ENCODE measurements around the gene GRM2. TPM values are rescaled to one million over a fixed set of nuclear protein-coding genes. Genes with fewer than 3 reads are reported as not detected.

Gene GRM2
- total RNA-seq, 2 experiments from 2014 or later = 0.37 to 0.46 TPM

DNA sequence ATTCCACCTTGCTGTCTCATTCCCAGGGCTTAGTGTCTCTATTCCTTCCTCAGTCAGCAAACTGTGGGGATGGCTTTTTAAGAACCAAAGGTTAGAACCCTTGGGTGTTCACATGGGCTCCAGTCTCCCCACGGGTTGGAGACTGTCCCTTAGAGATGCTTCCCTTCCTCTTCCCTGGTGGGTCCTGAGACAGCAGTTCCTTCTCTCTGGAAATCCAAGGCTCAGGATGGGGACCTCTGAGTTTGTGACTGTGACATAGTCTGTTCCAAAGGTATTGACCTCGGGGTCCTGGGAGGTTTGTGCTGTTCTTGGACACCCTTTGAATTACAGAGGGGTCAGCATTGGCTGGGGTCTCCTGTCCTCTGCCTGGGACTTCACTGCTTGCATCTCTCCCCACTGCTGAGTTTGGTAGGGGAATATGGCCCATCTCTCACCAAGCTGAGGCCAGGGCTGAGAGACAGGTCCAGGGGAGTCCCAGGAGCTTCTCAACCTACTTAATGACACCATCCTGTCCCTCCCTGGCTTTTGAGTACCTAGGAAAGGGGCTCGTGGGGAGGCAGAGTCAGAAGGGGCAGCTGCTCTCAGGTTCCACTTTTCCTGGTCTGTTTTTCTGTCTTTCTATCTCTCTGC lies 1.5 kb downstream of the GRM2 start:
- Mint-ChIP-seq H3K27me3 (peaks cover 5% of the 10 kb centered on the region), H3K9me3 (peaks cover 2% of the 10 kb centered on the region), H3K36me3 (peaks cover 4% of the 10 kb centered on the region), H3K4me1 (peaks cover 19% of the 10 kb centered on the region), H3K4me3 (no peak overlapping the region), H3K27ac (no peak overlapping the region)
- no peak for DNase-seq

DNA sequence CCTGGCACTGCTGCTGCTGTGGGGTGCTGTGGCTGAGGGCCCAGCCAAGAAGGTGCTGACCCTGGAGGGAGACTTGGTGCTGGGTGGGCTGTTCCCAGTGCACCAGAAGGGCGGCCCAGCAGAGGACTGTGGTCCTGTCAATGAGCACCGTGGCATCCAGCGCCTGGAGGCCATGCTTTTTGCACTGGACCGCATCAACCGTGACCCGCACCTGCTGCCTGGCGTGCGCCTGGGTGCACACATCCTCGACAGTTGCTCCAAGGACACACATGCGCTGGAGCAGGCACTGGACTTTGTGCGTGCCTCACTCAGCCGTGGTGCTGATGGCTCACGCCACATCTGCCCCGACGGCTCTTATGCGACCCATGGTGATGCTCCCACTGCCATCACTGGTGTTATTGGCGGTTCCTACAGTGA lies 2.1 kb downstream of the GRM2 start:
- Mint-ChIP-seq H3K27me3 (peaks cover 5% of the 10 kb centered on the region), H3K4me3 (no peak overlapping the region), H3K36me3 (peaks cover 4% of the 10 kb centered on the region), H3K9me3 (peaks cover 2% of the 10 kb centered on the region), H3K4me1 (peaks cover 19% of the 10 kb centered on the region), H3K27ac (no peak overlapping the region)
- no peak for DNase-seq

DNA sequence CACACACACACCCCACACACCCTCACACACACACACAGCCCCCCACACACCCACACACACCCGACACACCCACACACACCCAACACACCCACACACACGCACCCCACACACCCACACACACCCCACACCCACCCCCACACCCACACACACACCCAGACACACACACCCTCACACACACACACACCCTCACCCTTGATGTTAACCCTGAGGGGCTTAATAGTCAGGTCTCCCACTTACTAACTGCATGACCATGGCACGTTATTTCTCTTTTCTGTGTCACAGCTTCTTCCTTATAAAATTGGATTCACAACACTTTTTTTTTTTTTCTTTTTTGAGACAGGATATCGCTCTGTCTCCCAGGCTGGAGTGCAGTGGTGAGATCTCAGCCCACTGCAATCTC lies 2.8 kb downstream of the GRM2 start:
- Mint-ChIP-seq H3K4me3 (peak overlapping the region; percentile 47), H3K36me3 (peaks cover 4% of the 10 kb centered on the region), H3K27ac (peak overlapping the region; percentile 79), H3K9me3 (peaks cover 2% of the 10 kb centered on the region), H3K27me3 (peaks cover 5% of the 10 kb centered on the region), H3K4me1 (peaks cover 19% of the 10 kb centered on the region)
- DNase-seq = no peak

DNA sequence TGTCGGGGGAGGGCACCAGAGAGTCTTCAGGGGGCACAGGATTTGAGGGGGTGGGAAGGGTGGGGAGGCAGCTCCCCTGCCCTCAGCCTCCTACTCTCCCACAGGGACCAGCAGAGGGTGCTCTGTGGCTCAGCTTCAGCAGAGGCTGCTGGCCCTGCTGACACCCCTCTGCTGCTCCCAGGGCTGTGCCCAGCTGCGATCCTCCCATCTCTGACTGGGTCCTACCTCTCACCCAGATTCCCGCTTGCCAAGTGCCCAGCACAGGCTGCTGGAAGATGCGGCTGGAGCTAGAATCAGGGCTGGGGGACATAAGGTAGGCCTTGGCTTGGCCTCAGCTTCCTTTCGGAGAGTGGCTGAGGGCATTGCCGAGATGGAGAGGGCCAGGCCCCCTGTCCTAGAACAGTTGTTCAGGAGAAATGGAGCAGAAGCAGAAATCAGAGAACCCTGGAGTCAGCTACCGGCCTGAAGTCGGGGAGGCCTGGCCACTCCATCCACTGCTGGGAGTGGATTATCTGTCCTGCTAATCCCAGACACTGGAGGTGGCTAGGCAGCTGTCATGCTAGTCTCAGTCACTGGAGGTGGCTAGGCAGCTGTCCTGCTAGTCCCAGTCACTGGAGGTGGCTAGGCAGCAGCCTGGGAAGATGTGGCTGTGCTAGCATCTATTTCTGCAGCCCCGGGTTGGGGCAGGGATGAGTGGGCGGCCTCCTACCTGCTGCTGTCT lies 3.9 kb downstream of the GRM2 start:
- H3K4me3 Mint-ChIP-seq = no peak overlapping the region
- peaks cover 19% of the 10 kb centered on the region for H3K4me1 Mint-ChIP-seq
- no peak overlapping the region for H3K27ac Mint-ChIP-seq
- H3K27me3 Mint-ChIP-seq = peaks cover 5% of the 10 kb centered on the region
- peak; percentile 28 for DNase-seq
- H3K36me3 Mint-ChIP-seq = peaks cover 4% of the 10 kb centered on the region
- H3K9me3 Mint-ChIP-seq = peaks cover 2% of the 10 kb centered on the region

DNA sequence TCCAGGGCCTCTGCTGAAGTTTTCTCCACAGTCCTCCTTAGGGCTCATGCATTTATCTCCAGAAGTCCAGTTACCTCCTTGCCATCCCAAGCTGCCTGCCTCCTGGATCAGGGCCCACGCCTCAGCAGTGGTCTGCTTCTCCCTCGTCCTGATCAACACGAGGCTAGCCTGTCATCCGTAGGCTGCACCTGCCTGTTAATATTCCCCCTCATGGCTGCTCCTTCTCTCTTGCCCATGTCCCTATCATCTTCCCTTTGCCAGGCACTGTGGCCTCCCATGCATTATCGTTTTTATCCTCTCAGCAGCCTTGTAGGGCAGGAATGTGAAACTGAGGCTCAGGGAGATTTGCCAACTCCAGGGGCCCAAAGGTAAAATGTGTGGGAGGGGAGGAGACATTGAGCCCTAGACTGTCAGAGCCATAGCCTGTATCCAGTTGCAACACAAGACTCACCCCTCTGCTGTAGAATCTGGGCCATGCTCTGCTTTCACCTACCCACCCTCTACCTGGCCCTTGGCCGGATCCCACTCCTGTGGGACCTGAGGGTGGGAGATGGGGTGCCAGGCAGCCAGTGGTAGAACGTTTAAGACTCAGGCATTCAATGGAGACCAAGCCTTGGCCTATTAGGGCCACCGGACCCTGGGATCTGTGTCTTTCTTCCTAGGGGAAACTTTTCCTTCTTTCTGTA lies 4.6 kb downstream of the GRM2 start:
- H3K4me1 Mint-ChIP-seq = peaks cover 15% of the 10 kb centered on the region
- H3K27me3 Mint-ChIP-seq = peaks cover 5% of the 10 kb centered on the region
- peak overlapping the region; percentile 26 for H3K27ac Mint-ChIP-seq
- no peak for DNase-seq
- peaks cover 4% of the 10 kb centered on the region for H3K36me3 Mint-ChIP-seq
- H3K9me3 Mint-ChIP-seq = peaks cover 2% of the 10 kb centered on the region
- no peak overlapping the region for H3K4me3 Mint-ChIP-seq

DNA sequence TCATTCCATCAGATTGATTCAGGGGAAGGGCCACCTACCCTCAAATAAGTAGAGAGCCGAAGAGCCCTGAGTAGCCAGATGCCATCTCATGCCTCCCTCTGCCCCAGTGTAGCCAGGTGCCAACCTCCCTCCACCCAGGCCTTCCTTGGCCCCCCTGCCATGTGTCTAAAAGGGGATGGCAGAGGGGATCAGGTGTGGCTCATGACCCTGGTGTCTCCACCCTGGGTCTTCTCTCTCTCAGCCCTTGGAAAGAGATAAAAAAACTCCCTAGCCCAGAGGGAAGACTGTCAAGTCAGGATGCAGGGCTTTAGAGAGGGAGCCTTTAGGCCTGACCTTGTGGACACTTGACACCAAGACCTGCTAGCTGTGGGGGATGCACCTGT lies 5.2 kb downstream of the GRM2 start:
- no peak overlapping the region for H3K4me3 Mint-ChIP-seq
- peaks cover 2% of the 10 kb centered on the region for H3K9me3 Mint-ChIP-seq
- H3K27ac Mint-ChIP-seq = no peak overlapping the region
- H3K4me1 Mint-ChIP-seq = peaks cover 15% of the 10 kb centered on the region
- DNase-seq = no peak
- peaks cover 4% of the 10 kb centered on the region for H3K36me3 Mint-ChIP-seq
- H3K27me3 Mint-ChIP-seq = peaks cover 5% of the 10 kb centered on the region

DNA sequence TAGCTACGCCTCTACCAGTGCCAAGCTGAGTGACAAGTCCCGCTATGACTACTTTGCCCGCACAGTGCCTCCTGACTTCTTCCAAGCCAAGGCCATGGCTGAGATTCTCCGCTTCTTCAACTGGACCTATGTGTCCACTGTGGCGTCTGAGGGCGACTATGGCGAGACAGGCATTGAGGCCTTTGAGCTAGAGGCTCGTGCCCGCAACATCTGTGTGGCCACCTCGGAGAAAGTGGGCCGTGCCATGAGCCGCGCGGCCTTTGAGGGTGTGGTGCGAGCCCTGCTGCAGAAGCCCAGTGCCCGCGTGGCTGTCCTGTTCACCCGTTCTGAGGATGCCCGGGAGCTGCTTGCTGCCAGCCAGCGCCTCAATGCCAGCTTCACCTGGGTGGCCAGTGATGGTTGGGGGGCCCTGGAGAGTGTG lies 5.7 kb downstream of the GRM2 start:
- no peak overlapping the region for H3K4me3 Mint-ChIP-seq
- no peak overlapping the region for H3K27ac Mint-ChIP-seq
- peaks cover 12% of the 10 kb centered on the region for H3K4me1 Mint-ChIP-seq
- peaks cover 1% of the 10 kb centered on the region for H3K27me3 Mint-ChIP-seq
- H3K36me3 Mint-ChIP-seq = peaks cover 2% of the 10 kb centered on the region
- DNase-seq = no peak
- peaks cover 2% of the 10 kb centered on the region for H3K9me3 Mint-ChIP-seq

DNA sequence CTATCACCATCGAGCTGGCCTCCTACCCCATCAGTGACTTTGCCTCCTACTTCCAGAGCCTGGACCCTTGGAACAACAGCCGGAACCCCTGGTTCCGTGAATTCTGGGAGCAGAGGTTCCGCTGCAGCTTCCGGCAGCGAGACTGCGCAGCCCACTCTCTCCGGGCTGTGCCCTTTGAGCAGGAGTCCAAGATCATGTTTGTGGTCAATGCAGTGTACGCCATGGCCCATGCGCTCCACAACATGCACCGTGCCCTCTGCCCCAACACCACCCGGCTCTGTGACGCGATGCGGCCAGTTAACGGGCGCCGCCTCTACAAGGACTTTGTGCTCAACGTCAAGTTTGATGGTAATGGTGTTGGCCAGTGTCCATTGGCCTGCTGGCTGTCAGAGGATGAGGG lies 6.1 kb downstream of the GRM2 start:
- no peak overlapping the region for H3K27ac Mint-ChIP-seq
- H3K4me1 Mint-ChIP-seq = peaks cover 10% of the 10 kb centered on the region
- H3K4me3 Mint-ChIP-seq = no peak overlapping the region
- peaks cover 2% of the 10 kb centered on the region for H3K9me3 Mint-ChIP-seq
- no peaks in the 10 kb centered on the region for H3K27me3 Mint-ChIP-seq
- H3K36me3 Mint-ChIP-seq = peaks cover 2% of the 10 kb centered on the region
- no peak for DNase-seq

DNA sequence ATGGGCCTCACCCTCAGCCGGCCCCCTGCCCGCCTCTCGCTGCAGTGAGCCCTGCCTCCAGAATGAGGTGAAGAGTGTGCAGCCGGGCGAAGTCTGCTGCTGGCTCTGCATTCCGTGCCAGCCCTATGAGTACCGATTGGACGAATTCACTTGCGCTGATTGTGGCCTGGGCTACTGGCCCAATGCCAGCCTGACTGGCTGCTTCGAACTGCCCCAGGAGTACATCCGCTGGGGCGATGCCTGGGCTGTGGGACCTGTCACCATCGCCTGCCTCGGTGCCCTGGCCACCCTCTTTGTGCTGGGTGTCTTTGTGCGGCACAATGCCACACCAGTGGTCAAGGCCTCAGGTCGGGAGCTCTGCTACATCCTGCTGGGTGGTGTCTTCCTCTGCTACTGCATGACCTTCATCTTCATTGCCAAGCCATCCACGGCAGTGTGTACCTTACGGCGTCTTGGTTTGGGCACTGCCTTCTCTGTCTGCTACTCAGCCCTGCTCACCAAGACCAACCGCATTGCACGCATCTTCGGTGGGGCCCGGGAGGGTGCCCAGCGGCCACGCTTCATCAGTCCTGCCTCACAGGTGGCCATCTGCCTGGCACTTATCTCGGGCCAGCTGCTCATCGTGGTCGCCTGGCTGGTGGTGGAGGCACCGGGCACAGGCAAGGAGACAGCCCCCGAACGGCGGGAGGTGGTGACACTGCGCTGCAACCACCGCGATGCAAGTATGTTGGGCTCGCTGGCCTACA lies 8.5 kb downstream of the GRM2 start:
- Mint-ChIP-seq H3K4me1 (peaks cover 20% of the 10 kb centered on the region), H3K27ac (no peak overlapping the region), H3K4me3 (no peak overlapping the region), H3K27me3 (no peaks in the 10 kb centered on the region), H3K36me3 (no peaks in the 10 kb centered on the region), H3K9me3 (no peaks in the 10 kb centered on the region)
- DNase-seq = no peak

DNA sequence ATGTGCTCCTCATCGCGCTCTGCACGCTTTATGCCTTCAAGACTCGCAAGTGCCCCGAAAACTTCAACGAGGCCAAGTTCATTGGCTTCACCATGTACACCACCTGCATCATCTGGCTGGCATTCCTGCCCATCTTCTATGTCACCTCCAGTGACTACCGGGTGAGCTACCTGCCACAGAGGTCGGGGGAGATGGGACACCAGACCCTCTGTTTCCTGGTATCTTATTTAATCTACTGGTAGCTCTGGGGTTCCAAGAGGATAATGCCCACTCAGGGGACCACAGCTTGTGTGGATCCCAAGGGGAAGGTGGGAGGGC lies 9.1 kb downstream of the GRM2 start:
- no peaks in the 10 kb centered on the region for H3K36me3 Mint-ChIP-seq
- H3K27me3 Mint-ChIP-seq = no peaks in the 10 kb centered on the region
- H3K4me3 Mint-ChIP-seq = no peak overlapping the region
- H3K9me3 Mint-ChIP-seq = no peaks in the 10 kb centered on the region
- H3K27ac Mint-ChIP-seq = no peak overlapping the region
- no peak for DNase-seq
- peaks cover 24% of the 10 kb centered on the region for H3K4me1 Mint-ChIP-seq

DNA sequence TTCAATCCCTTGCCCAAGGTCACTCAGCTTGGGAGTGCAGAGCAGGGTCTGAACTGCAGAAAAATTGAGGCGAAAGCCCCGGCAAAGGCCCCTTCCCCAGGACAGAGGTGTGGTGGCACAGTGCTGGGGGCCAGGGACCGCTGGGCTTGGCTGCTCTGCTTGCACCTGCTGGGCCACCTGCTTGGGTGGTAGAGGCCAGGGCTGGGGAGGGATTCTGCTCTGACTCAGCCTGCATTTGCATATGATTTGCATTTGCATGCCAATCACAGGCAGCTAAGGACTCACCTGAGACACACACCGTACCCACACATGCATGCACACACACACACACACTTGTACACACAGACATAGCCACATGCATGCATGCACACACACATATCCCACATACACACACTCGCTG lies 9.9 kb downstream of the GRM2 start:
- no peaks in the 10 kb centered on the region for H3K36me3 Mint-ChIP-seq
- H3K27me3 Mint-ChIP-seq = no peaks in the 10 kb centered on the region
- H3K27ac Mint-ChIP-seq = no peak overlapping the region
- DNase-seq = no peak
- peaks cover 26% of the 10 kb centered on the region for H3K4me1 Mint-ChIP-seq
- no peak overlapping the region for H3K4me3 Mint-ChIP-seq
- no peaks in the 10 kb centered on the region for H3K9me3 Mint-ChIP-seq

DNA sequence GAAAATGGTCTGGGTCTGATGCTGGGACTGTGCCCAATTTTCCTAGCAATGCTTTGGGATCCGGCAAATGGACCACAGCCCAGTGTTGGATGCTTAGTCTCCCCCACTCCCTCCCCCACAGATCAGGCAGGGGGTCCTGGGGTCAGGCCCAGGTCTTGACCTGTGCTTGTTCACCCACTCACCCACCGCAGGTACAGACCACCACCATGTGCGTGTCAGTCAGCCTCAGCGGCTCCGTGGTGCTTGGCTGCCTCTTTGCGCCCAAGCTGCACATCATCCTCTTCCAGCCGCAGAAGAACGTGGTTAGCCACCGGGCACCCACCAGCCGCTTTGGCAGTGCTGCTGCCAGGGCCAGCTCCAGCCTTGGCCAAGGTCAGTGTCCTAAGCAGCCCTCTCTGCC lies 10.6 kb downstream of the GRM2 start:
- Mint-ChIP-seq H3K4me3 (no peak overlapping the region), H3K36me3 (peaks cover under 1% of the 10 kb centered on the region), H3K27ac (no peak overlapping the region), H3K9me3 (peaks cover 2% of the 10 kb centered on the region), H3K27me3 (no peaks in the 10 kb centered on the region), H3K4me1 (peaks cover 31% of the 10 kb centered on the region)
- no peak for DNase-seq

DNA sequence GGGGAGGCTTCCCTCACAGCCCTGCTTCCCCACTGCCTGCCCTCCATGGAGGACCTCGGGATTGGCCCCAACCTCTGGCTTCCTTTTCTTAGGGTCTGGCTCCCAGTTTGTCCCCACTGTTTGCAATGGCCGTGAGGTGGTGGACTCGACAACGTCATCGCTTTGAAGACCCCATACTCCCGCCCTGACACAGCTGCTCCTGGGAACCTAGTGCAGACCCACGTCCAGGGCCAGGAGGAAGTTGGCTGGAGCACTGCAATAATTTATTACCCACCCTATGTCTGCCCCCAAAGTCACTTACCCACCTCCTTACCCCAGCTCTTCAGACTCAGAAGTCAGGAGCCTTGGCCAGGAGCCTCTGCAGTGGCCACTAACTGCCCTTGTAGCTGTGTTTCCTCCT lies 11.1 kb downstream of the GRM2 start:
- Mint-ChIP-seq H3K4me1 (peaks cover 32% of the 10 kb centered on the region), H3K36me3 (peaks cover 2% of the 10 kb centered on the region), H3K9me3 (peaks cover 3% of the 10 kb centered on the region), H3K27me3 (no peaks in the 10 kb centered on the region), H3K27ac (no peak overlapping the region), H3K4me3 (no peak overlapping the region)
- DNase-seq = no peak

DNA sequence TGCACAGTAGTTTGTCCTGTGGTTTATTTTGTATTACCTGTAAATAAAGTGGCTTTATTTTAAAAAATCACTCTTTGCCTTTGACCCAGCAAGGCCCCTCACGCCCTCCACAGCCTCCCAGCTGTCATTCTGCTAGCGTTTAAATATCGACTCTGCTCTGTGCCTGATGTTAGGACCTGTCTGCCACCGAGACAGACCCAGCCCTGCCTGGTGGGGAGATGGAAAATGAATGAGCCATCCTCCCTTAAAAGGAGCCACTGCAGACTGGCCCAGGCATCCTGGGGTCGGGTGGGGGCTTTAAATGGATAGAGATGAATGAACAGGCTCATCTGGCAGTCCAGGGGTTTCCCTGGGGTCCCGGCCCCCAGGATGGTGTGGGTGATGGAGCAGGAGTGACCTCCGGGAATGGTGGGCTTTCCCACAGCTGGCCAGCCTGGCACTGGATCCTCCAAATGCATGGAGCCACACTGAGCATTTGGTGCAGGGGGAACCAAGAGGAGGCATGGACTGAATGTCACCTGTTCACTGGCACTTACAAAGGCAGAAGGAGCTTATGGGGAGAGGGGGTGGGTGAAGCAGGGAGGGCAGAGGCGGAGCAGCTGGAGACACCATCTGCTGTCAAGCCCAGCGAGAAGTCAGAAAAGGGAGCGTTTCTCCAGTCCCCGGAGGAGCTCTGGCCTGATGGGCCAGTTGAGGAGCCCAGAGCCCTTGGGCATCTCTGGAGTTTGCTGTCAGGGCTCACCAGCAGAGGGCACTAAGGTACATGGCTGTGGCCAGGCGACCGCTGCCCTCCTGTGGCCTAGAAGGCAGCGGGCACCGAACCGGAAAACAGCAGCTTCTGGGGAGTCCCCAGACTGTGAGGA lies 11.9 kb downstream of the GRM2 start:
- H3K4me3 Mint-ChIP-seq = no peak overlapping the region
- DNase-seq = peak; percentile 81
- no peaks in the 10 kb centered on the region for H3K27me3 Mint-ChIP-seq
- peaks cover 3% of the 10 kb centered on the region for H3K9me3 Mint-ChIP-seq
- H3K36me3 Mint-ChIP-seq = peaks cover 2% of the 10 kb centered on the region
- peaks cover 32% of the 10 kb centered on the region for H3K4me1 Mint-ChIP-seq
- peak overlapping the region; percentile 6 for H3K27ac Mint-ChIP-seq

Data from activated naive CD8-positive, alpha-beta T cell treated with anti-CD3 and anti-CD28 coated beads for 36 hours (primary cell).